ENCODE measurements around the gene PKIB.
"Not testable (repeated sequence)": the region's sequence is repeated elsewhere in the genome, so short reads cannot be mapped to it uniquely, and the experiment has no call there.

PKIB gene

GRCh38 chr6:122609881-122610689 lies at the start of gene PKIB:
PKIB (plus strand) TSS chr6:122610405; CDS start chr6:122717795, 107,390 bp downstream.
- DNase-seq, result peak; percentile 65

- no peak for DNase-seq
Measured at GRCh38 chr6:122563364-122564052, 46.7 kb upstream of the PKIB start.

GRCh38 chr6:122564230-122564629 lies 46.0 kb upstream of the PKIB start:
- DNase-seq, result no peak

- DNase-seq, result no peak
Measured at GRCh38 chr6:122565708-122566107, 44.5 kb upstream of the PKIB start.

- DNase-seq, result peak; percentile 87
Measured at GRCh38 chr6:122567034-122567433, 43.2 kb upstream of the PKIB start.

GRCh38 chr6:122568350-122568749 lies 41.9 kb upstream of the PKIB start:
- DNase-seq, result no peak

- no peak for DNase-seq
Measured at GRCh38 chr6:122568797-122569221, 41.4 kb upstream of the PKIB start.

- no peak for DNase-seq
Measured at GRCh38 chr6:122569230-122569771, 40.9 kb upstream of the PKIB start.

GRCh38 chr6:122571888-122572287 lies 38.3 kb upstream of the PKIB start:
- no peak for DNase-seq

- no peak for DNase-seq
Measured at GRCh38 chr6:122576888-122577287, 33.3 kb upstream of the PKIB start.

GRCh38 chr6:122578961-122579360 lies 31.2 kb upstream of the PKIB start:
- no peak for DNase-seq

- peak; percentile 52 for DNase-seq
Measured at GRCh38 chr6:122580737-122581136, 29.5 kb upstream of the PKIB start.

GRCh38 chr6:122589115-122589514 lies 21.1 kb upstream of the PKIB start:
- no peak for DNase-seq

GRCh38 chr6:122598295-122598694 lies 11.9 kb upstream of the PKIB start:
- DNase-seq, result not testable (repeated sequence)

GRCh38 chr6:122604676-122605075 lies 5.5 kb upstream of the PKIB start:
- DNase-seq, result no peak

GRCh38 chr6:122610690-122611455 lies 668 bp downstream of the PKIB start:
- peak; percentile 30 for DNase-seq

- no peak for DNase-seq
Measured at GRCh38 chr6:122612838-122613237, 2.6 kb downstream of the PKIB start.

- no peak for DNase-seq
Measured at GRCh38 chr6:122614303-122614702, 4.1 kb downstream of the PKIB start.

GRCh38 chr6:122615409-122615808 lies 5.2 kb downstream of the PKIB start:
- DNase-seq, result no peak

GRCh38 chr6:122616877-122617276 lies 6.7 kb downstream of the PKIB start:
- DNase-seq, result no peak

GRCh38 chr6:122619309-122619708 lies 9.1 kb downstream of the PKIB start:
- no peak for DNase-seq

GRCh38 chr6:122620428-122620827 lies 10.2 kb downstream of the PKIB start:
- DNase-seq, result no peak

- DNase-seq, result no peak
Measured at GRCh38 chr6:122620902-122621301, 10.7 kb downstream of the PKIB start.

Measured in MV-4-11 (cell line).